K562 (cell line): ENCODE measurements around the gene KRT28. TPM values are rescaled to one million over a fixed set of nuclear protein-coding genes. Genes with fewer than 3 reads are reported as not detected.

Source experiments
- BHLHE40 ChIP-seq: IDR thresholded peaks from 2 replicates; pipeline ENCODE4 v1.6.1; 2011; ENCODE audit warnings: low read length, improper control_type of control experiment
- CBX8 ChIP-seq: fragments of 200-600 bp; sonication (generic); IDR thresholded peaks from 2 replicates; pipeline ENCODE4 v1.6.1; 2012; ENCODE audit warnings: borderline replicate concordance, mixed run types, low read depth, mild to moderate bottlenecking, moderate library complexity, mixed read lengths, low read length, control low read depth, inconsistent platforms; ENCODE audit not compliant: poor library complexity, severe bottlenecking; ENCODE audit errors: extremely low read depth
- MEF2A ChIP-seq: IDR thresholded peaks from 2 replicates; pipeline ENCODE4 v1.6.1; 2011; ENCODE audit warnings: low read depth, mild to moderate bottlenecking, low read length, moderate library complexity; ENCODE audit not compliant: control insufficient read depth
- MEF2D ChIP-seq: conservative IDR thresholded peaks from 2 replicates; pipeline ENCODE4 v1.6.1; 2016; ENCODE audit warnings: low read depth, missing genetic modification characterization, missing compliant biosample characterization
- NBN ChIP-seq: fragments of 450-650 bp; IDR thresholded peaks from 2 replicates; pipeline ENCODE4 v1.6.1; 2016; ENCODE audit warnings: low read depth, mild to moderate bottlenecking
- RHOXF2B ChIP-seq: fragments of 250-450 bp; sonication (Bioruptor Pico); conservative IDR thresholded peaks from 2 replicates; pipeline ENCODE4 v1.5.1; 2021
- SNIP1 ChIP-seq: fragments of 450-650 bp; IDR thresholded peaks from 2 replicates; pipeline ENCODE4 v1.7.1; 2017; ENCODE audit warnings: low read depth, mild to moderate bottlenecking
- TAF1 ChIP-seq: IDR thresholded peaks from 2 replicates; pipeline ENCODE4 v1.6.1; 2011; ENCODE audit warnings: mild to moderate bottlenecking, low read length, moderate library complexity; ENCODE audit not compliant: insufficient read depth, control insufficient read depth, severe bottlenecking; ENCODE audit errors: extremely low read depth
- TBP ChIP-seq: optimal IDR thresholded peaks from 2 replicates; pipeline ENCODE3; 2011; ENCODE audit warnings: low read depth, low read length, improper control_type of control experiment
- ZBTB17 ChIP-seq: fragments of 450-650 bp; formaldehyde crosslinking; IDR thresholded peaks from 2 replicates; pipeline ENCODE4 v1.4.0; 2020; ENCODE audit warnings: mild to moderate bottlenecking
- ZBTB7A ChIP-seq: IDR thresholded peaks from 2 replicates; pipeline ENCODE4 v1.6.1; 2011; ENCODE audit warnings: low read depth, mild to moderate bottlenecking, low read length, moderate library complexity, borderline replicate concordance; ENCODE audit not compliant: control insufficient read depth
- ZNF134 ChIP-seq: fragments of 250-450 bp; sonication (Bioruptor Pico); conservative IDR thresholded peaks from 2 replicates; pipeline ENCODE4 v1.4.0; 2020
- ZNF165 ChIP-seq: fragments of 250-450 bp; sonication (Bioruptor Pico); IDR thresholded peaks from 2 replicates; pipeline ENCODE4 v1.4.0; 2020; ENCODE audit warnings: borderline replicate concordance
- ZNF197 ChIP-seq: fragments of 200-800 bp; sonication (Bioruptor generic); IDR thresholded peaks from 2 replicates; pipeline ENCODE4 v1.6.1; 2016; ENCODE audit warnings: low read depth, missing genetic modification characterization, missing compliant biosample characterization
- ZNF263 ChIP-seq: sonication (generic); formaldehyde crosslinking; IDR thresholded peaks from 2 replicates; pipeline ENCODE4 v1.8.0; 2022; ENCODE audit warnings: mild to moderate bottlenecking, missing genetic modification reagents, borderline replicate concordance
- ZNF561 ChIP-seq: fragments of 450-650 bp; formaldehyde crosslinking; conservative IDR thresholded peaks from 2 replicates; pipeline ENCODE4 v1.4.0; 2020; ENCODE audit warnings: mild to moderate bottlenecking, moderate library complexity
- ZNF778 ChIP-seq: fragments of 450-650 bp; formaldehyde crosslinking; IDR thresholded peaks from 2 replicates; pipeline ENCODE4 v1.4.0; 2020; ENCODE audit warnings: mild to moderate bottlenecking, moderate library complexity
- polyA plus RNA-seq, 8 experiments: library from polyadenylated mRNA; depleted of rRNA in 4 of 8; stranded (reverse) in 5 of 8; unstranded in 3 of 8; fragments of >200 nt; fragmentation: Nextera tagmentation in 2 of 8; fragmentation: Illumina TruSeq in 1 of 8; extraction: Ambion mirVana in 2 of 8; extraction: Trizol in 1 of 8; gene quantifications; 2 replicates each; pipeline versions ENCODE4 v1.2.1 to v1.2.3, GENCODE V29; 2011 to 2014; ENCODE audit warnings: inconsistent platforms in 1 of 8, missing spikeins in 1 of 8
- total RNA-seq, 7 experiments: library from RNA; depleted of rRNA in 6 of 7; stranded (reverse); fragments of >200 nt in 6 of 7; fragmentation: Illumina TruSeq in 2 of 7; extraction: Trizol in 2 of 7; gene quantifications; 2 replicates each; pipeline versions ENCODE4 v1.2.1 to v1.2.3, GENCODE V29; 2011 to 2021; ENCODE audit warnings: low replicate concordance in 1 of 7
- TF ChIP-seq, protein P1 (sequence below): fragments of 200-800 bp; sonication (Bioruptor generic); IDR thresholded peaks from 2 replicates; pipeline ENCODE4 v1.6.1; 2016; ENCODE audit warnings: missing genetic modification characterization, missing compliant biosample characterization
- TF ChIP-seq, protein P2 (sequence below), 3 experiments: fragments of 200-800 bp in 1 of 3; sonication (Bioruptor generic) in 1 of 3; sonication (generic) in 1 of 3; formaldehyde crosslinking in 1 of 3; IDR thresholded peaks; 2 replicates each; pipeline versions ENCODE4 v1.6.1 to v1.8.0; 2016 to 2022; ENCODE audit warnings: mild to moderate bottlenecking in 2 of 3, missing compliant biosample characterization in 2 of 3, missing genetic modification characterization in 2 of 3, missing genetic modification reagents in 1 of 3
- TF ChIP-seq, protein P3 (sequence below): fragments of 450-650 bp; IDR thresholded peaks from 2 replicates; pipeline ENCODE4 v1.6.1; 2014; ENCODE audit warnings: low read depth, mild to moderate bottlenecking, moderate library complexity, borderline replicate concordance

Gene KRT28
- total and polyA plus RNA-seq, 9 of the 15 experiments (the other 6 are each of a cell fraction or from before 2014, with no cell fraction given): not detected

DNA sequence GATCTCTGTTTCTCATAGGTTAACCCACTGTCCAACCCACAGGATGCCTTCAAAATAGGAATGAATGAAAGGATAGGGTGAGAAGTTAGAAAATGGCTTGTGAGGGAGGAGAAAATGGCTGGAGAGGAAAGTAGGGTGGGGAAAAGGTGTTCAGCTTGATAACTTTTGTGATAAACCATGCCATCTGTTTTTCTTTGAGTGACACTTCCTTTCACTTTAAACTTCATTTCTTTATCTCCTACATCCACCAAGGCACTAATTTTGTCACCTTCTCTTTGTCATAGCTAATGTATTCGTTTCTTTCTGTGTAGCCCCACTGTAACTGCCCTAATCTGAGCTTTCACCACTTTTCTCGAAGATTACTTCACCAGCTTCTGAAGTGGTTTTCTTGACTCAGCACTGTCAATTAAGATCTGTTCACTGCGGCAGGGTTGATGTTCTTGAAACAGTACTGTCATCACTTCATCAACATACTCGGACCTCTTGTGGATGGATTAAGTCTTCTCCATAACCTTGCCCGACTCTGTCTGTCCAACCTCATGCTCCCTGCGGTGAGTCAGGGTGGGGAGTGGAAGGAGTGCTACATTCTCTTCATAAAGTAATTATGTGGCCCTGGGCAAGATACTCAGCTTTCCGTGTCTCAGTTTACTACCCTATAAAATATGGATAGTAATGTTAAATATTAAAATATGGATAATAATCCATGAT is 28.1 kb upstream of the KRT28 start (continued):
- TF ChIP-seq, protein P1, sequence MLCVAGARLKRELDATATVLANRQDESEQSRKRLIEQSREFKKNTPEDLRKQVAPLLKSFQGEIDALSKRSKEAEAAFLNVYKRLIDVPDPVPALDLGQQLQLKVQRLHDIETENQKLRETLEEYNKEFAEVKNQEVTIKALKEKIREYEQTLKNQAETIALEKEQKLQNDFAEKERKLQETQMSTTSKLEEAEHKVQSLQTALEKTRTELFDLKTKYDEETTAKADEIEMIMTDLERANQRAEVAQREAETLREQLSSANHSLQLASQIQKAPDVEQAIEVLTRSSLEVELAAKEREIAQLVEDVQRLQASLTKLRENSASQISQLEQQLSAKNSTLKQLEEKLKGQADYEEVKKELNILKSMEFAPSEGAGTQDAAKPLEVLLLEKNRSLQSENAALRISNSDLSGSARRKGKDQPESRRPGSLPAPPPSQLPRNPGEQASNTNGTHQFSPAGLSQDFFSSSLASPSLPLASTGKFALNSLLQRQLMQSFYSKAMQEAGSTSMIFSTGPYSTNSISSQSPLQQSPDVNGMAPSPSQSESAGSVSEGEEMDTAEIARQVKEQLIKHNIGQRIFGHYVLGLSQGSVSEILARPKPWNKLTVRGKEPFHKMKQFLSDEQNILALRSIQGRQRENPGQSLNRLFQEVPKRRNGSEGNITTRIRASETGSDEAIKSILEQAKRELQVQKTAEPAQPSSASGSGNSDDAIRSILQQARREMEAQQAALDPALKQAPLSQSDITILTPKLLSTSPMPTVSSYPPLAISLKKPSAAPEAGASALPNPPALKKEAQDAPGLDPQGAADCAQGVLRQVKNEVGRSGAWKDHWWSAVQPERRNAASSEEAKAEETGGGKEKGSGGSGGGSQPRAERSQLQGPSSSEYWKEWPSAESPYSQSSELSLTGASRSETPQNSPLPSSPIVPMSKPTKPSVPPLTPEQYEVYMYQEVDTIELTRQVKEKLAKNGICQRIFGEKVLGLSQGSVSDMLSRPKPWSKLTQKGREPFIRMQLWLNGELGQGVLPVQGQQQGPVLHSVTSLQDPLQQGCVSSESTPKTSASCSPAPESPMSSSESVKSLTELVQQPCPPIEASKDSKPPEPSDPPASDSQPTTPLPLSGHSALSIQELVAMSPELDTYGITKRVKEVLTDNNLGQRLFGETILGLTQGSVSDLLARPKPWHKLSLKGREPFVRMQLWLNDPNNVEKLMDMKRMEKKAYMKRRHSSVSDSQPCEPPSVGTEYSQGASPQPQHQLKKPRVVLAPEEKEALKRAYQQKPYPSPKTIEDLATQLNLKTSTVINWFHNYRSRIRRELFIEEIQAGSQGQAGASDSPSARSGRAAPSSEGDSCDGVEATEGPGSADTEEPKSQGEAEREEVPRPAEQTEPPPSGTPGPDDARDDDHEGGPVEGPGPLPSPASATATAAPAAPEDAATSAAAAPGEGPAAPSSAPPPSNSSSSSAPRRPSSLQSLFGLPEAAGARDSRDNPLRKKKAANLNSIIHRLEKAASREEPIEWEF: no peak
- peak; percentile 70 for TF ChIP-seq TAF1
- TF ChIP-seq RHOXF2B (CRISPR knock-in tag): no peak
- TF ChIP-seq ZBTB7A: no peak
- TF ChIP-seq MEF2D (tag): peak; percentile 84
- TF ChIP-seq, protein P2, sequence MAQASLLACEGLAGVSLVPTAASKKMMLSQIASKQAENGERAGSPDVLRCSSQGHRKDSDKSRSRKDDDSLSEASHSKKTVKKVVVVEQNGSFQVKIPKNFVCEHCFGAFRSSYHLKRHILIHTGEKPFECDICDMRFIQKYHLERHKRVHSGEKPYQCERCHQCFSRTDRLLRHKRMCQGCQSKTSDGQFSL (CRISPR knock-in tag; IDR thresholded peaks at IDR 0.05): no peak
- TF ChIP-seq, protein P2 (tag; IDR thresholded peaks at IDR 0.05): no peak
- no peak for TF ChIP-seq ZNF165 (CRISPR knock-in tag)
- TF ChIP-seq BHLHE40: no peak
- TF ChIP-seq TBP: peak; percentile 71
- TF ChIP-seq, protein P3, sequence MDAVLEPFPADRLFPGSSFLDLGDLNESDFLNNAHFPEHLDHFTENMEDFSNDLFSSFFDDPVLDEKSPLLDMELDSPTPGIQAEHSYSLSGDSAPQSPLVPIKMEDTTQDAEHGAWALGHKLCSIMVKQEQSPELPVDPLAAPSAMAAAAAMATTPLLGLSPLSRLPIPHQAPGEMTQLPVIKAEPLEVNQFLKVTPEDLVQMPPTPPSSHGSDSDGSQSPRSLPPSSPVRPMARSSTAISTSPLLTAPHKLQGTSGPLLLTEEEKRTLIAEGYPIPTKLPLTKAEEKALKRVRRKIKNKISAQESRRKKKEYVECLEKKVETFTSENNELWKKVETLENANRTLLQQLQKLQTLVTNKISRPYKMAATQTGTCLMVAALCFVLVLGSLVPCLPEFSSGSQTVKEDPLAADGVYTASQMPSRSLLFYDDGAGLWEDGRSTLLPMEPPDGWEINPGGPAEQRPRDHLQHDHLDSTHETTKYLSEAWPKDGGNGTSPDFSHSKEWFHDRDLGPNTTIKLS: peak; percentile 37; the same call in 1 of the 2 replicates
- no peak for TF ChIP-seq ZBTB17 (CRISPR knock-in tag)
- TF ChIP-seq ZNF197: peak; percentile 77; the same call in 1 of the 2 replicates
- TF ChIP-seq CBX8: no peak
- TF ChIP-seq ZNF778 (CRISPR knock-in tag): no peak
- TF ChIP-seq ZNF134: no peak
- TF ChIP-seq ZNF263 (CRISPR knock-in tag): no peak
- peak; percentile 24; the same call in 1 of the 2 replicates for TF ChIP-seq MEF2A
- no peak for TF ChIP-seq ZNF561 (CRISPR knock-in tag)
- no peak for TF ChIP-seq SNIP1
- peak; percentile 97 for TF ChIP-seq NBN
